WTC11 (cell line): Measurements from ENCODE around the gene GCNT4. TPM values are rescaled to one million over a fixed set of nuclear protein-coding genes. Genes with fewer than 3 reads are reported as not detected.
A peak's percentile ranks its signal among the peaks of the same experiment; 100 is the strongest.

ENCODE experiments used
- ATAC-seq: fragments of 200-7000 bp; cut with Tn5 transposase; 2 replicates; pipeline ENCODE4 v1.10.0; 2021; ENCODE audit warnings: mild to moderate bottlenecking, moderate library complexity
- CTCF ChIA-PET: fragments of 300-600 bp; sonication (Branson Sonifier 250); formaldehyde crosslinking; loops from one replicate; lab custom pipeline; 2021; ENCODE audit warnings: antibody characterized with exemption; lab: Charles Lee
- POLR2A ChIA-PET: fragments of 350-600 bp; sonication (Branson Sonifier 250); formaldehyde crosslinking; loops from one replicate; lab custom pipeline; 2021; ENCODE audit warnings: antibody characterized with exemption; lab: Charles Lee
- DNase-seq: peaks from one replicate; pipeline ENCODE4 v3.0.0; 2021; ENCODE audit warnings: low spot score
- H3K27ac Mint-ChIP-seq: 2 replicates; pipeline ENCODE4 v1.8.0; 2021; ENCODE audit warnings: mixed read lengths
- H3K27me3 Mint-ChIP-seq: 2 replicates; pipeline ENCODE4 v1.8.0; 2021; ENCODE audit warnings: low read depth, mild to moderate bottlenecking, moderate library complexity, mixed read lengths
- H3K36me3 Mint-ChIP-seq: 2 replicates; pipeline ENCODE4 v1.8.0; 2021; ENCODE audit warnings: mixed read lengths
- H3K4me1 Mint-ChIP-seq: 2 replicates; pipeline ENCODE4 v1.8.0; 2022; ENCODE audit warnings: mixed read lengths
- H3K4me3 Mint-ChIP-seq: 2 replicates; pipeline ENCODE4 v1.8.0; 2021; ENCODE audit warnings: mild to moderate bottlenecking, moderate library complexity, mixed read lengths
- H3K9me3 Mint-ChIP-seq: 2 replicates; pipeline ENCODE4 v1.8.0; 2021; ENCODE audit warnings: mixed read lengths
- ARID4B ChIP-seq: sonication (generic); formaldehyde crosslinking; IDR thresholded peaks from 2 replicates; pipeline ENCODE4 v1.8.0; 2023; ENCODE audit warnings: missing genetic modification reagents, mild to moderate bottlenecking, borderline replicate concordance
- ATF1 ChIP-seq: sonication (generic); formaldehyde crosslinking; IDR thresholded peaks from 2 replicates; pipeline ENCODE4 v1.8.1; 2023; ENCODE audit warnings: mild to moderate bottlenecking, moderate library complexity, missing genetic modification reagents
- CREB1 ChIP-seq: sonication (generic); formaldehyde crosslinking; IDR thresholded peaks from 2 replicates; pipeline ENCODE4 v1.8.0; 2023; ENCODE audit warnings: mild to moderate bottlenecking, missing genetic modification reagents
- CREM ChIP-seq: sonication (generic); formaldehyde crosslinking; IDR thresholded peaks from 2 replicates; pipeline ENCODE4 v1.8.1; 2022; ENCODE audit warnings: mild to moderate bottlenecking, missing genetic modification reagents, moderate library complexity
- ESRRA ChIP-seq: sonication (generic); formaldehyde crosslinking; IDR thresholded peaks from 2 replicates; pipeline ENCODE4 v1.8.1; 2022; ENCODE audit warnings: mild to moderate bottlenecking, missing genetic modification reagents, borderline replicate concordance
- FOXK1 ChIP-seq: sonication (generic); formaldehyde crosslinking; IDR thresholded peaks from 2 replicates; pipeline ENCODE4 v1.8.0; 2022; ENCODE audit warnings: mild to moderate bottlenecking, moderate library complexity, missing genetic modification reagents
- FOXP4 ChIP-seq: sonication (generic); formaldehyde crosslinking; IDR thresholded peaks from 2 replicates; pipeline ENCODE4 v1.8.0; 2022; ENCODE audit warnings: mild to moderate bottlenecking, missing genetic modification reagents
- GABPB1 ChIP-seq: sonication (generic); formaldehyde crosslinking; IDR thresholded peaks from 2 replicates; pipeline ENCODE4 v1.8.1; 2023; ENCODE audit warnings: mild to moderate bottlenecking, missing genetic modification reagents
- GTF2I ChIP-seq: fragments of 250-450 bp; sonication (Bioruptor Pico); conservative IDR thresholded peaks from 2 replicates; pipeline ENCODE4 v1.4.0; 2021; ENCODE audit warnings: mild to moderate bottlenecking
- HMGA2 ChIP-seq: fragments of 250-450 bp; sonication (Bioruptor Pico); IDR thresholded peaks from 2 replicates; pipeline ENCODE4 v1.4.0; 2021; ENCODE audit warnings: mild to moderate bottlenecking, moderate library complexity
- IRF1 ChIP-seq: sonication (generic); formaldehyde crosslinking; IDR thresholded peaks from 2 replicates; pipeline ENCODE4 v1.8.0; 2023; ENCODE audit warnings: missing genetic modification reagents
- MAX ChIP-seq: sonication (generic); formaldehyde crosslinking; IDR thresholded peaks from 2 replicates; pipeline ENCODE4 v1.8.0; 2022; ENCODE audit warnings: mild to moderate bottlenecking, missing genetic modification reagents
- MXD4 ChIP-seq: fragments of 250-450 bp; sonication (Bioruptor Pico); IDR thresholded peaks from 2 replicates; pipeline ENCODE4 v1.8.0; 2021; ENCODE audit warnings: mild to moderate bottlenecking, moderate library complexity, borderline replicate concordance
- NFYB ChIP-seq: sonication (generic); formaldehyde crosslinking; conservative IDR thresholded peaks from 2 replicates; pipeline ENCODE4 v1.8.0; 2022; ENCODE audit warnings: low read depth, missing genetic modification reagents
- NR2C2 ChIP-seq: sonication (generic); formaldehyde crosslinking; IDR thresholded peaks from 2 replicates; pipeline ENCODE4 v1.8.0; 2022; ENCODE audit warnings: mild to moderate bottlenecking, missing genetic modification reagents
- OVOL2 ChIP-seq: fragments of 250-450 bp; sonication (Bioruptor Pico); IDR thresholded peaks from 2 replicates; pipeline ENCODE4 v1.9.0; 2021; ENCODE audit warnings: mild to moderate bottlenecking, borderline replicate concordance
- RELA ChIP-seq: sonication (generic); formaldehyde crosslinking; IDR thresholded peaks from 2 replicates; pipeline ENCODE4 v1.8.1; 2022; ENCODE audit warnings: missing genetic modification reagents, mild to moderate bottlenecking, borderline replicate concordance
- RORB ChIP-seq: fragments of 250-450 bp; sonication (Bioruptor Pico); IDR thresholded peaks from 2 replicates; pipeline ENCODE4 v1.9.0; 2021; ENCODE audit warnings: mild to moderate bottlenecking
- SOX15 ChIP-seq: fragments of 250-450 bp; sonication (Bioruptor Pico); IDR thresholded peaks from 2 replicates; pipeline ENCODE4 v1.9.0; 2021; ENCODE audit warnings: mild to moderate bottlenecking
- ZNF138 ChIP-seq: sonication (generic); formaldehyde crosslinking; conservative IDR thresholded peaks from 2 replicates; pipeline ENCODE4 v1.8.1; 2022; ENCODE audit warnings: mild to moderate bottlenecking, moderate library complexity, missing genetic modification reagents
- ZNF281 ChIP-seq: sonication (generic); formaldehyde crosslinking; IDR thresholded peaks from 2 replicates; pipeline ENCODE4 v1.8.0; 2023; ENCODE audit warnings: mild to moderate bottlenecking, missing genetic modification reagents
- ZNF671 ChIP-seq: fragments of 250-450 bp; sonication (Bioruptor Pico); IDR thresholded peaks from 2 replicates; pipeline ENCODE4 v1.8.0; 2021; ENCODE audit warnings: mild to moderate bottlenecking
- total RNA-seq: library from RNA; stranded (reverse); gene quantifications from 3 replicates; pipeline ENCODE4 v1.2.3, GENCODE V29; 2021

The GCNT4 gene
- total RNA-seq, 1 experiment from 2014 or later, result 1.8 TPM

GRCh38 chr5:75006865-75007822 lies 45.2 kb downstream of the GCNT4 start:
- POLR2A ChIA-PET, result no interaction called here
- Mint-ChIP-seq H3K4me1 (peaks cover 33% of the 10 kb centered on the region), H3K27ac (peak overlapping the region; percentile 85), H3K36me3 (peaks cover 21% of the 10 kb centered on the region), H3K9me3 (peaks cover 28% of the 10 kb centered on the region), H3K4me3 (peak overlapping the region; percentile 18; the same call in 1 of the 2 replicates), H3K27me3 (no peaks in the 10 kb centered on the region)
- CTCF ChIA-PET, result interaction anchor here (1.7 kb wide), 1 partner anchor 43 kb away, joined by 5 read pairs; no protein-coding TSS in a partner anchor
- DNase-seq, result no peak
- ATAC-seq, result peak; percentile 41
- TF ChIP-seq SOX15 (CRISPR knock-in tag) (no peak), NFYB (CRISPR knock-in tag) (no peak), IRF1 (CRISPR knock-in tag) (no peak), ESRRA (CRISPR knock-in tag) (no peak), FOXK1 (CRISPR knock-in tag) (no peak), ARID4B (CRISPR knock-in tag) (no peak), GABPB1 (CRISPR knock-in tag) (no peak), OVOL2 (CRISPR knock-in tag) (no peak), ZNF281 (CRISPR knock-in tag) (no peak), MAX (no peak), CREM (CRISPR knock-in tag) (no peak), ZNF671 (CRISPR knock-in tag) (no peak)

GRCh38 chr5:75005561-75005960 lies 46.8 kb downstream of the GCNT4 start:
- Mint-ChIP-seq H3K27me3 (no peaks in the 10 kb centered on the region), H3K4me3 (no peak overlapping the region), H3K4me1 (peaks cover 33% of the 10 kb centered on the region), H3K9me3 (peaks cover 28% of the 10 kb centered on the region), H3K27ac (no peak overlapping the region), H3K36me3 (peaks cover 21% of the 10 kb centered on the region)
- no peak for DNase-seq
- ATAC-seq, result no peak
- ChIA-PET POLR2A (no interaction called here), CTCF (no interaction called here)
- TF ChIP-seq MXD4, result no peak
- no peak for TF ChIP-seq ATF1 (CRISPR knock-in tag)
- no peak for TF ChIP-seq HMGA2 (CRISPR knock-in tag)
- no peak for TF ChIP-seq ZNF138 (CRISPR knock-in tag)
- no peak for TF ChIP-seq RELA (CRISPR knock-in tag)
- TF ChIP-seq RORB, result no peak
- no peak for TF ChIP-seq CREB1 (CRISPR knock-in tag)
- no peak for TF ChIP-seq IRF1 (CRISPR knock-in tag)
- TF ChIP-seq FOXP4 (CRISPR knock-in tag), result no peak
- no peak for TF ChIP-seq GTF2I
- no peak for TF ChIP-seq MAX
- TF ChIP-seq NR2C2 (CRISPR knock-in tag), result no peak
- TF ChIP-seq FOXK1 (CRISPR knock-in tag), result no peak
